ENCODE measurements around the gene VPS25.

- TF ChIP-seq CTCF (IDR thresholded peaks at IDR 0.05; ENCODE audit: insufficient read depth, low read length, poor library complexity, severe bottlenecking) (no peak), EZH2phosphoT487 (conservative IDR thresholded peaks at IDR 0.05; ENCODE audit: low read length) (no peak)
Observed at GRCh38 chr17:42781639-42782165, 8.5 kb downstream of the VPS25 start.
